Fibroblast of villous mesenchyme (primary cell): ENCODE data around the gene MSI2. TPM values are rescaled to one million over a fixed set of nuclear protein-coding genes. Genes with fewer than 3 reads are reported as not detected.

Source experiments
- DNase-seq: peaks from one replicate; pipeline ENCODE4 v3.0.0-alpha.2; 2010; ENCODE audit warnings: low read depth
- H3K4me3 ChIP-seq: 2 replicates; pipeline ENCODE4 v1.5.1; 2011; ENCODE audit warnings: low read depth, mild to moderate bottlenecking, low read length
- total RNA-seq: library from RNA; depleted of rRNA; stranded (reverse); fragments of >200 nt; gene quantifications from 2 replicates; pipeline ENCODE4 v1.2.3, GENCODE V29; 2012
- TF ChIP-seq, protein P1 (sequence below): IDR thresholded peaks from 2 replicates; pipeline ENCODE4 v1.5.1; 2012; ENCODE audit warnings: low read depth, mild to moderate bottlenecking, low read length; ENCODE audit not compliant: insufficient read depth

The MSI2 gene
- total RNA-seq, 1 donor, result 50.1 TPM

DNA sequence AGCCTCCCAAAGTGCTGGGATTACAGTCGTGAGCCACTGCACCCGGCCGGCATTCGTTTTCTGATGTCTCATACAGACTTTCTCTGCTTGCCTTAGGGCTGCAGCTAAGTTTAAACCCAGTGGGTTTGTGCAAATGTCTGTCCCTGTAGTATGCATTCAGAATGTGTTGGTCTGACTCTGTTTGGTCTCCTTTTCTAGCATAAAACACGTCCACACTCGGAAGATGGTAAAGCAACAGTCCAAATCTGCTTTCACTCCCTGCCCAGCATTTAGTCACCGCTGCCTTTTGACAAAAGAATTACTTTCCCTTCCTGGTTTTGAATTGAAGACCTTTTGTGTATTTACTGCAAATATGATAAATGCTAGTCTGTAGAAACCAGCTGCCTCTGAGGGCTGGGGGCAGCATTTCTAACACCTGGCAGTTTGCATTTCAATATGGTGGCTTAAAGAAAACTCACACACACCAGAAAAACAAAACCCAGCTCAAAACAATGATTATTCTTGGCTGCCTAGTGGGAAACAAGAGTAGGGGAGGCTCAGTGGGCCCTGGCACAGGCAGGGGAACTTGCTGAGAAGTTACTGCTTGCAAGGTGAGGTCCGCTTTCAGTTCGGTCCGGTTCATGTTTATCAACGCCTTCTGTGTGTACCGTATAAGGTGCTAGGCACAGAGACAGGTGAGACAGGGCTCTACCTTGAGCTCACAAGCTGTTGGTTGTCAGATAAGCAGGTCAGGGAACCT is 56.9 kb downstream of the MSI2 start:
- TF ChIP-seq, protein P1, sequence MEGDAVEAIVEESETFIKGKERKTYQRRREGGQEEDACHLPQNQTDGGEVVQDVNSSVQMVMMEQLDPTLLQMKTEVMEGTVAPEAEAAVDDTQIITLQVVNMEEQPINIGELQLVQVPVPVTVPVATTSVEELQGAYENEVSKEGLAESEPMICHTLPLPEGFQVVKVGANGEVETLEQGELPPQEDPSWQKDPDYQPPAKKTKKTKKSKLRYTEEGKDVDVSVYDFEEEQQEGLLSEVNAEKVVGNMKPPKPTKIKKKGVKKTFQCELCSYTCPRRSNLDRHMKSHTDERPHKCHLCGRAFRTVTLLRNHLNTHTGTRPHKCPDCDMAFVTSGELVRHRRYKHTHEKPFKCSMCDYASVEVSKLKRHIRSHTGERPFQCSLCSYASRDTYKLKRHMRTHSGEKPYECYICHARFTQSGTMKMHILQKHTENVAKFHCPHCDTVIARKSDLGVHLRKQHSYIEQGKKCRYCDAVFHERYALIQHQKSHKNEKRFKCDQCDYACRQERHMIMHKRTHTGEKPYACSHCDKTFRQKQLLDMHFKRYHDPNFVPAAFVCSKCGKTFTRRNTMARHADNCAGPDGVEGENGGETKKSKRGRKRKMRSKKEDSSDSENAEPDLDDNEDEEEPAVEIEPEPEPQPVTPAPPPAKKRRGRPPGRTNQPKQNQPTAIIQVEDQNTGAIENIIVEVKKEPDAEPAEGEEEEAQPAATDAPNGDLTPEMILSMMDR, result no peak
- H3K4me3 ChIP-seq, result no peak overlapping the region
- no peak for DNase-seq

DNA sequence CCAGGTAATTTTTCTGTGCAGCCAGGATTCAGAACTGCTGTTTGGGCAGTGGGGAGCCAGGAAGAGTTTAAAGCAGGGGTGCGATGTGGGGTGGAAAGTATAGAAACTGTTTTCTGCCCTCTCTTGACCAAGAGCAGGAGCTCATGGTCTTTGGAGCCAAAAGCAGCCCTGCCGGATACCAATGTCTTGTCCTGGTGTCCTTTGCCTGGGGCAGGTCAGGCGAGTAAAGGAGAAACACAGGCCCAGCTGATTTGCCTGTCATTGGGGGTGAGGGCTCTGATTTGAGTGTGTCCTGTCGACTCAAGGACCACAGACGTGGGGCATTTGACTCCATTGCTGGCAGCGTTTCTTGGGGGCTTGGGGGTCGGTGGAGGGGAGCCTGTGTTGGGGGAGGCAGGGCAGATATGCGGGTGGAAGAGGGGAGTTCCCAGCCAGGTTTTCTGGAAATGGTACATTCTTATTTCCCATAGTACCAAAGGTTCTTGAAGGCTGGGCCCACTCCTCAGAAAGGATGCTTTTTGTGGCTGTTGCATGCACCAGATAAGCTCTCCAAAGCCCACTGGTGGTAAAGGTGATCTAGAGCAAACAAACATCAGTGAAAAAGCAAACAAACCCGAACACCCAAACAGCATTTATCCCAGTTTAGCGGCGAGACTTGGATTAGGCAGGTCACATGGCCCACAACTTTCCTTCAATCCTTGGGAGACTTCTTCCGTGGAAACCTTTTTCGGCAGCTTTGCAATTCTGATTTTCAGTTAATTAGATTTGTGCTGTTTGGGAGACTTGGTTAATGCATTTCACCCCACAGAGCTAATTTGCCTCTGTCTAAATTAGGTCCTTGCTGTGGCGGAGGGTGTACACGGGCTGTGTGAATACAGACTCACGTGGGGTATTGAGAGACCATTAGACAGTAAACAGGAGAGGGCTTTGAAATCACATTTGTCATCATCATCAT is 59.0 kb downstream of the MSI2 start:
- H3K4me3 ChIP-seq, result no peak overlapping the region
- DNase-seq, result no peak
- TF ChIP-seq, protein P1, result no peak

DNA sequence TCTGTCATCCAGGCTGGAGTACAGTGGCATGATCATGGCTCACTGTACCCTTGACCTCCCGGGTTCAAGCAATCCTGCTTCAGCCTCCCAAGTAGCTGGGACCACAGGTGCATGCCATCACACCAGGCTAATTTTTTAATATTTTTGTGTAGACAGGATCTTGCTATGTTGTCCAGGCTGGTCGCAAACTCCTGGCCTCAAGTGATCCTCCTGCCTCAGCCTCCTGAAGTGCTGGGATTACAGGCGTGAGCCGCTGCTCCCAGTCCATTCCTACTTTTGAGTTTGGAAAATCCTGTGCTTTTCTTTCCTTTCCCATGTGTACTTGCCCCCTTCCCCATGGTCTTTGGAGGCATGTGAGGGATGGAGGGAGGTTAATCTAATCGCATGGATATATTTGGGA is 60.0 kb downstream of the MSI2 start:
- no peak overlapping the region for H3K4me3 ChIP-seq
- no peak for DNase-seq
- TF ChIP-seq, protein P1, result no peak

- TF ChIP-seq, protein P1, result no peak
- H3K4me3 ChIP-seq, result no peak overlapping the region
- DNase-seq, result no peak
Measured at GRCh38 chr17:57317079-57317478, 60.8 kb downstream of the MSI2 start.

- DNase-seq, result no peak
Measured at GRCh38 chr17:57318913-57319312, 62.6 kb downstream of the MSI2 start.

DNA sequence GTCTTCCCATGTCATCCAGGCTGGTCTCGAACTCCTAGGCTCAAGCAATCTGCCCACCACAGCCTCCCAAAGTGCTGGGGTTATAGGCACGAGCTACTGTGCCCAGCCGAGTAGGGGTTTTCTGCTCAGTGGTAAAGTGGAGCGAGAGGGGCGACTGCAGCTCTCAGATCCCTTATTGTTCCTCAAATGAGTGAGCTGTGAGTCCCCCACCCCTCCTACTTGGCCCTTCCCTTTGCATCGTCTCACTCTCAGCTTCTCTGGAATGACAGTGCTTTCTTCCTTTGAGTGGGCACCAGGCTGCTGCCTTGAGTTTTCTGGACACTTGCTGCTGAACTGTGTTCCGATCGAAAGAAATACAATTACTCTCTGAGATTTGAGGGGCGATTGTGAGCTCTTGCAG is 63.5 kb downstream of the MSI2 start:
- H3K4me3 ChIP-seq, result no peak overlapping the region
- no peak for DNase-seq
- TF ChIP-seq, protein P1, result no peak

More at GRCh38 chr17:57318913-57319312, 62.6 kb downstream of the MSI2 start:
- no peak overlapping the region for H3K4me3 ChIP-seq
- TF ChIP-seq, protein P1, result no peak
